ENCODE data around the gene NPIPB2. TPM values are rescaled to one million over a fixed set of nuclear protein-coding genes. Genes with fewer than 3 reads are reported as not detected.

Gene NPIPB2
- polyA plus RNA-seq, 2 of the 4 experiments (the other 2 are of a cell fraction), result 2.7 to 6.6 TPM

- ChIA-PET CTCF (no interaction called here), POLR2A (no interaction called here)
- no peak for ATAC-seq
- Histone ChIP-seq H3K4me2 (no peak overlapping the region), H3K9me3 (no peaks in the 10 kb centered on the region), H3K4me3 (no peak overlapping the region), H3K4me1 (no peaks in the 10 kb centered on the region), H3K27ac (no peak overlapping the region)
- TF ChIP-seq POLR2A (IDR thresholded peaks at IDR 0.05; ENCODE audit: low read length) (no peak), FOXS1 (CRISPR knock-in tag; IDR thresholded peaks at IDR 0.05) (no peak), CEBPB (IDR thresholded peaks at IDR 0.05) (no peak)
- no peak for DNase-seq (ENCODE audit: low read depth in 1 of 2, low spot score in 1 of 2)
- FAIRE-seq, result no peak
- 93% methylated on average over 5 of the region's 5 CpGs for WGBS (ENCODE audit: missing lambda C conversion rate)
Observed at GRCh38 chr16:11890231-11890965, 51.4 kb downstream of the NPIPB2 start.

DNA sequence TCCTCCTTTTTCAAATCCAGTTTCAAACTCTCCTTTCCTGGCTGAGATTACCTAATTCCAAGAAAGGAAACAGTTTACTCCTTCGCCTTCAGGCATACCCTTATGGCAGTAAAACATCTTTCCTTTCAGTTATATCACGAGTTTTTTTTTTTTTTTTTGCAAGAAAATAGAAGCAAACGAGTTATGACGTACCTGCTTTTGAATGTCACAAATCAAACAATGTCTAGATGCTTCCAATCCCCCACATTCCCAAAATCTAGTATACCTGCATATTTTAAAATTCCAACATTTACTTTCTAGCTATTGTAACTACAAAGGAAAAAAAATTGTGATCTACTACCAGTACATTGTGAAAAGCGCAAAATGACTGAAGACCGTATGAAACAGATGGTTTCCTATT lies 55.0 kb downstream of the NPIPB2 start:
- 89% methylated on average over 6 of the region's 6 CpGs for WGBS (ENCODE audit: missing lambda C conversion rate)
- Histone ChIP-seq H3K27ac (no peak overlapping the region), H3K4me2 (no peak overlapping the region), H3K9me3 (no peaks in the 10 kb centered on the region), H3K4me3 (no peak overlapping the region), H3K4me1 (no peaks in the 10 kb centered on the region)
- ChIA-PET CTCF (no interaction called here), POLR2A (no interaction called here)
- FAIRE-seq (no peak), ATAC-seq (no peak), DNase-seq (ENCODE audit: low read depth in 1 of 2, low spot score in 1 of 2) (no peak)
- TF ChIP-seq HDAC2 (IDR thresholded peaks at IDR 0.05) (no peak), HOXB13 (CRISPR knock-in tag; IDR thresholded peaks at IDR 0.05; ENCODE audit: low read depth) (no peak), CTCF (IDR thresholded peaks at IDR 0.05) (no peak), TFCP2L1 (CRISPR knock-in tag; IDR thresholded peaks at IDR 0.05) (no peak), RAD21 (conservative IDR thresholded peaks at IDR 0.05 in 1 of 2, IDR thresholded peaks at IDR 0.05 in 1 of 2) (no peak), EHMT2 (IDR thresholded peaks at IDR 0.05; ENCODE audit: low read depth) (no peak), ZSCAN20 (CRISPR knock-in tag; IDR thresholded peaks at IDR 0.05) (no peak), KDM1A (IDR thresholded peaks at IDR 0.05; ENCODE audit: low read depth) (no peak), USF2 (IDR thresholded peaks at IDR 0.05) (no peak), HEYL (CRISPR knock-in tag; IDR thresholded peaks at IDR 0.05) (no peak), PHF8 (IDR thresholded peaks at IDR 0.05; ENCODE audit: borderline replicate concordance, low read depth) (no peak), ZNF302 (CRISPR knock-in tag; IDR thresholded peaks at IDR 0.05) (no peak), REST (IDR thresholded peaks at IDR 0.05) (no peak), ESRRA (IDR thresholded peaks at IDR 0.05; ENCODE audit: borderline replicate concordance, low read length) (no peak)
- TF ChIP-seq, protein P1, sequence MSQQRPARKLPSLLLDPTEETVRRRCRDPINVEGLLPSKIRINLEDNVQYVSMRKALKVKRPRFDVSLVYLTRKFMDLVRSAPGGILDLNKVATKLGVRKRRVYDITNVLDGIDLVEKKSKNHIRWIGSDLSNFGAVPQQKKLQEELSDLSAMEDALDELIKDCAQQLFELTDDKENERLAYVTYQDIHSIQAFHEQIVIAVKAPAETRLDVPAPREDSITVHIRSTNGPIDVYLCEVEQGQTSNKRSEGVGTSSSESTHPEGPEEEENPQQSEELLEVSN (IDR thresholded peaks at IDR 0.05; ENCODE audit: borderline replicate concordance, low read depth), result no peak
